NCI-H748 treated with DMSO at 0.1 percent for 48 hours (cell line): ENCODE measurements around the gene CDKN2B.
"Not testable (repeated sequence)": the region's sequence is repeated elsewhere in the genome, so short reads cannot be mapped to it uniquely, and the experiment has no call there.

ENCODE experiments used
- DNase-seq: peaks from one replicate; lab custom pipeline; 2025; lab: John Stamatoyannopoulos, UW

Gene CDKN2B

GRCh38 chr9:21969011-21969940 is 39.8 kb downstream of the CDKN2B start:
- DNase-seq: no peak

GRCh38 chr9:21968331-21969010 is 40.6 kb downstream of the CDKN2B start:
- DNase-seq: no peak

DNA sequence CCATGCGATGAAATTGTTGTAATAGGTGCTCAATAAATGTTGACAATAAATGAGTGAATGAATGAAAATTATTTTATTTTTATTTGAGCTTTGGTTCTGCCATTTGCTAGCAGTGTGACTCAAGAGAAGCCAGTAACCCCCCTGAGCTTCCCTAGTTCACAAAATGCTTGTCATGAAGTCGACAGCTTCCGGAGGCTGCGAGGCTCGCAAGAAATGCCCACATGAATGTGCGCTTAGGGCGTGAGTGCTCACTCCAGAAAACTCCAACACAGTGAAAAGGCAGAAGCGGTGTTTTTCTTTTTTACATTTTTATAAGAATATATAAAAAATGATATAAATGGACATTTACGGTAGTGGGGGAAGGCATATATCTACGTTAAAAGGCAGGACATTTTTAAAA is 41.4 kb downstream of the CDKN2B start:
- DNase-seq: no peak

DNA sequence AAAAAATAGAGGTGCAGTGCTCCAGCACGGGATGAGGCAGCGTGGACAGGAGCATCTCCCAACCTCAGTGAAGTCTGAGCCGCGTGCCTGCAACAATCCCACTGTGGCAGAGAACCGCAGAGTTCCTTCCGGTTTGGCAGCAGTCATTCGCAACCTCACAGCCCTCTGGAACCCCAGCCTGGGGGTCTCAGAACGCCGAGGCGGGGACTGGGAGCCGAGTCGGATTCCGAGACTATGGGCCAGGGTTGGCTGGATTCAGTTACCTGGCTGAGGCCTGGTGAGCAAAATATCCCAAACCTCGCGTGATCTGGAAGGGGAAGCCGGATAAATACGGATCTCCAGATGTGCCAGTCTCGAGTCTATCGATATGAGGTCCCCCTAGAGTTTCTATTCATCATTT is 41.9 kb downstream of the CDKN2B start:
- no peak for DNase-seq

- DNase-seq: no peak
These were observed 42.8 kb downstream of the CDKN2B start for GRCh38 chr9:21966140-21966851.

DNA sequence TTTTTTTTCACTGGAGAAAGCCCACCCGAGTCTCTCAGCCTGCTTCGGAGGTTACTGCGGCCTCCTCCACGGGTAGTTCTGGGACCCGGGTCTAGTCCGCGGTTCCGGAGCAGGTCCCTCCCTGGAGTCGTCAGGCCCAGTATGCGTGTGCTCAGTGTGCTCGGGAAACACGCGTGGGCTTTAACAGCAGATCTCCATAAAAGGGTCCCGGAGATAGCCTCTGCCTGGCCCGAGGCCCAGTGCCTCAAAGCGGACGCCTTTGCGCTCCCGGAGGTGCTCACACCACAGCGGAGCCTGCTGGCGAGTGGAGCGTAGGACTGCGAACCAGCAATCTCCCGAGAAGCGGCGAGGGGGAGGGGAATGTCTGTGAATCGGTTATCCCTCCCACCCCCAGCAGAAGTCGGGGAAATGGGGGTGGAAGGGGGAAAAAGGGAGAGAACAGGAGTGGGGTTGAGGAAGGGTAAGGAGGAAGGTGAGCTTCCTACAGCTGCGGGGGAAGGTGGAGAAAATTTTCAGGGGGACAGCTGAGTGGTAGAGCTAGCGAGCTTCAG is 43.6 kb downstream of the CDKN2B start:
- no peak for DNase-seq

- no peak for DNase-seq
These were observed 44.1 kb downstream of the CDKN2B start for GRCh38 chr9:21964925-21965385.

- DNase-seq: no peak
These were observed 47.5 kb downstream of the CDKN2B start for GRCh38 chr9:21961569-21961968.

- not testable (repeated sequence) for DNase-seq
These were observed 49.8 kb downstream of the CDKN2B start for GRCh38 chr9:21959268-21959667.

- no peak for DNase-seq
These were observed 50.3 kb downstream of the CDKN2B start for GRCh38 chr9:21958833-21959232.
